ENCODE measurements around the gene GZF1.
A peak's percentile ranks its signal among the peaks of the same experiment; 100 is the strongest.

Gene GZF1

GRCh38 chr20:23318347-23318746, 43.6 kb upstream of the GZF1 start:
- TF ChIP-seq CTCF (IDR thresholded peaks at IDR 0.05; ENCODE audit: unreplicated experiment in 3 of 3) = no peak
- Mint-ChIP-seq H3K27me3 (ENCODE audit: low read depth) (peaks cover 4% of the 10 kb centered on the region), H3K27ac (no peak overlapping the region)

GRCh38 chr20:23320317-23320716, 41.7 kb upstream of the GZF1 start:
- TF ChIP-seq CTCF (IDR thresholded peaks at IDR 0.05; ENCODE audit: unreplicated experiment in 3 of 3) = peak in 2 of 3 experiments; percentile 14 to 17
- Mint-ChIP-seq H3K4me1 (no peaks in the 10 kb centered on the region), H3K36me3 (ENCODE audit: low read depth) (no peaks in the 10 kb centered on the region), H3K27me3 (ENCODE audit: low read depth) (peaks cover 4% of the 10 kb centered on the region), H3K4me3 (no peak overlapping the region), H3K9me3 (no peaks in the 10 kb centered on the region), H3K27ac (no peak overlapping the region)

More at GRCh38 chr20:23318347-23318746, 43.6 kb upstream of the GZF1 start:
- H3K36me3 Mint-ChIP-seq (ENCODE audit: low read depth) = no peaks in the 10 kb centered on the region
- H3K4me1 Mint-ChIP-seq = no peaks in the 10 kb centered on the region
- H3K4me3 Mint-ChIP-seq = no peak overlapping the region
- no peaks in the 10 kb centered on the region for H3K9me3 Mint-ChIP-seq

- Mint-ChIP-seq H3K27me3 (ENCODE audit: low read depth) (peaks cover 4% of the 10 kb centered on the region), H3K27ac (no peak overlapping the region), H3K36me3 (ENCODE audit: low read depth) (no peaks in the 10 kb centered on the region), H3K9me3 (no peaks in the 10 kb centered on the region), H3K4me3 (no peak overlapping the region), H3K4me1 (no peaks in the 10 kb centered on the region)
- TF ChIP-seq CTCF (IDR thresholded peaks at IDR 0.05; ENCODE audit: unreplicated experiment in 3 of 3) = no peak
Measured at GRCh38 chr20:23325107-23325506, 36.9 kb upstream of the GZF1 start.

GRCh38 chr20:23326774-23327173, 35.2 kb upstream of the GZF1 start:
- Mint-ChIP-seq H3K4me3 (no peak overlapping the region), H3K4me1 (no peaks in the 10 kb centered on the region), H3K27me3 (ENCODE audit: low read depth) (peaks cover 4% of the 10 kb centered on the region), H3K27ac (no peak overlapping the region), H3K9me3 (no peaks in the 10 kb centered on the region), H3K36me3 (ENCODE audit: low read depth) (no peaks in the 10 kb centered on the region)
- no peak for TF ChIP-seq CTCF (IDR thresholded peaks at IDR 0.05; ENCODE audit: unreplicated experiment in 3 of 3)

- Mint-ChIP-seq H3K36me3 (ENCODE audit: low read depth) (no peaks in the 10 kb centered on the region), H3K4me3 (no peak overlapping the region), H3K27ac (no peak overlapping the region), H3K27me3 (ENCODE audit: low read depth) (no peaks in the 10 kb centered on the region), H3K4me1 (no peaks in the 10 kb centered on the region), H3K9me3 (no peaks in the 10 kb centered on the region)
- TF ChIP-seq CTCF (IDR thresholded peaks at IDR 0.05; ENCODE audit: unreplicated experiment in 3 of 3) = no peak
Measured at GRCh38 chr20:23327617-23328333, 34.2 kb upstream of the GZF1 start.

Measured in nephron (organoid).